Measurements from ENCODE around the gene ADORA1. TPM values are rescaled to one million over a fixed set of nuclear protein-coding genes. Genes with fewer than 3 reads are reported as not detected.

ADORA1 gene
- total RNA-seq, 4 donors from 2014 or later: 1.3 to 5.6 TPM; not detected in 2

GRCh38 chr1:203178821-203179666 is 51.5 kb downstream of the ADORA1 start:
- 87 to 94% methylated on average over 7 to 12 of the region's 14 CpGs for WGBS, 2 donors (ENCODE audit: low coverage in 1 of 2)
- intact Hi-C loops (cut with DNase I; ENCODE audit: low total_unique reads) (no loop called here), in situ Hi-C loops (cut with MboI; ENCODE audit: low pct_ligation_motif_present in 1 of 4, low pct_unique_long_range_greater_than_20kb in 1 of 4, low sequenced_read_pairs in 3 of 4) (no loop called here)
- no peak overlapping the region for H3K27ac ChIP-seq
- H3K4me3 ChIP-seq: no peak overlapping the region
- no peaks in the 10 kb centered on the region for H3K36me3 ChIP-seq
- DNase-seq: no peak
- TF ChIP-seq POLR2A (IDR thresholded peaks at IDR 0.05) (no peak), POLR2AphosphoS5 (IDR thresholded peaks at IDR 0.05) (no peak), CTCF (IDR thresholded peaks at IDR 0.05) (no peak), EP300 (IDR thresholded peaks at IDR 0.05; ENCODE audit: low read depth) (no peak)
- peaks cover 0 to 4% (median 0%) of the 10 kb centered on the region in 4 donors for H3K4me1 ChIP-seq
- no peaks in the 10 kb centered on the region for H3K9me3 ChIP-seq
- H3K27me3 ChIP-seq: no peaks in the 10 kb centered on the region

GRCh38 chr1:203179667-203180005 is 52.1 kb downstream of the ADORA1 start:
- Histone ChIP-seq H3K27ac (no peak overlapping the region), H3K4me1 (peaks cover 0 to 4% (median 0%) of the 10 kb centered on the region in 4 donors), H3K9me3 (no peaks in the 10 kb centered on the region), H3K36me3 (no peaks in the 10 kb centered on the region), H3K4me3 (no peak overlapping the region), H3K27me3 (no peaks in the 10 kb centered on the region)
- intact Hi-C loops (cut with DNase I; ENCODE audit: low total_unique reads): no loop called here
- no peak for TF ChIP-seq POLR2AphosphoS5 (IDR thresholded peaks at IDR 0.05)
- TF ChIP-seq CTCF (IDR thresholded peaks at IDR 0.05): no peak
- TF ChIP-seq POLR2A (IDR thresholded peaks at IDR 0.05): no peak
- TF ChIP-seq EP300 (IDR thresholded peaks at IDR 0.05; ENCODE audit: low read depth): no peak
- WGBS, 2 donors (ENCODE audit: low coverage in 1 of 2): 87 to 92% methylated on average over 7 to 10 of the region's 10 CpGs
- in situ Hi-C loops (cut with MboI; ENCODE audit: low pct_ligation_motif_present in 1 of 4, low pct_unique_long_range_greater_than_20kb in 1 of 4, low sequenced_read_pairs in 3 of 4): no loop called here
- no peak for DNase-seq

- Histone ChIP-seq H3K9me3 (no peaks in the 10 kb centered on the region), H3K36me3 (no peaks in the 10 kb centered on the region), H3K4me3 (no peak overlapping the region), H3K27me3 (no peaks in the 10 kb centered on the region), H3K4me1 (no peaks in the 10 kb centered on the region), H3K27ac (no peak overlapping the region)
- DNase-seq: no peak
- in situ Hi-C loops (cut with MboI; ENCODE audit: low pct_ligation_motif_present in 1 of 4, low pct_unique_long_range_greater_than_20kb in 1 of 4, low sequenced_read_pairs in 3 of 4) (no loop called here), intact Hi-C loops (cut with DNase I; ENCODE audit: low total_unique reads) (no loop called here)
- no peak for TF ChIP-seq CTCF (IDR thresholded peaks at IDR 0.05)
- TF ChIP-seq POLR2A (IDR thresholded peaks at IDR 0.05): no peak
- TF ChIP-seq EP300 (IDR thresholded peaks at IDR 0.05; ENCODE audit: low read depth): no peak
- TF ChIP-seq POLR2AphosphoS5 (IDR thresholded peaks at IDR 0.05): no peak
- WGBS, 2 donors (ENCODE audit: low coverage in 1 of 2): 55 to 80% methylated on average over 2 to 11 of the region's 11 CpGs
These were observed 53.2 kb downstream of the ADORA1 start for GRCh38 chr1:203180611-203181330.

- in situ Hi-C loops (cut with MboI; ENCODE audit: low pct_ligation_motif_present in 1 of 4, low pct_unique_long_range_greater_than_20kb in 1 of 4, low sequenced_read_pairs in 3 of 4): no loop called here
- Histone ChIP-seq H3K27me3 (no peaks in the 10 kb centered on the region), H3K4me3 (no peak overlapping the region), H3K4me1 (peaks cover 0 to 7% (median 0%) of the 10 kb centered on the region in 4 donors), H3K36me3 (no peaks in the 10 kb centered on the region), H3K27ac (no peak overlapping the region), H3K9me3 (no peaks in the 10 kb centered on the region)
- WGBS, 2 donors (ENCODE audit: low coverage in 1 of 2): 61% methylated on average over 10 of the region's 10 CpGs; no CpG with 5 or more reads in 1 of the 2 donors
- no peak for DNase-seq
- intact Hi-C loops (cut with DNase I; ENCODE audit: low total_unique reads): no loop called here
- no peak for TF ChIP-seq CTCF (IDR thresholded peaks at IDR 0.05)
- TF ChIP-seq EP300 (IDR thresholded peaks at IDR 0.05; ENCODE audit: low read depth): no peak
These were observed 54.3 kb downstream of the ADORA1 start for GRCh38 chr1:203181586-203182386.

All from transverse colon (tissue), 4 donors.